Dermis microvascular lymphatic vessel endothelial cell (primary cell): ENCODE data around the gene SHISA4. TPM values are rescaled to one million over a fixed set of nuclear protein-coding genes. Genes with fewer than 3 reads are reported as not detected.
"Not testable (repeated sequence)": the region's sequence is repeated elsewhere in the genome, so short reads cannot be mapped to it uniquely, and the experiment has no call there.

Experiments used
- DNase-seq, 2 donors: peaks; one replicate each; pipeline versions ENCODE4 v3.0.0 to v3.0.0-alpha.2; 2010; ENCODE audit warnings: low read depth in 2 of 2
- total RNA-seq: library from RNA; depleted of rRNA; stranded (reverse); fragments of >200 nt; gene quantifications from 2 replicates; pipeline ENCODE4 v1.2.1, GENCODE V29; 2014

SHISA4 gene
- total RNA-seq, 1 donor from 2014 or later = 6.2 TPM

DNA sequence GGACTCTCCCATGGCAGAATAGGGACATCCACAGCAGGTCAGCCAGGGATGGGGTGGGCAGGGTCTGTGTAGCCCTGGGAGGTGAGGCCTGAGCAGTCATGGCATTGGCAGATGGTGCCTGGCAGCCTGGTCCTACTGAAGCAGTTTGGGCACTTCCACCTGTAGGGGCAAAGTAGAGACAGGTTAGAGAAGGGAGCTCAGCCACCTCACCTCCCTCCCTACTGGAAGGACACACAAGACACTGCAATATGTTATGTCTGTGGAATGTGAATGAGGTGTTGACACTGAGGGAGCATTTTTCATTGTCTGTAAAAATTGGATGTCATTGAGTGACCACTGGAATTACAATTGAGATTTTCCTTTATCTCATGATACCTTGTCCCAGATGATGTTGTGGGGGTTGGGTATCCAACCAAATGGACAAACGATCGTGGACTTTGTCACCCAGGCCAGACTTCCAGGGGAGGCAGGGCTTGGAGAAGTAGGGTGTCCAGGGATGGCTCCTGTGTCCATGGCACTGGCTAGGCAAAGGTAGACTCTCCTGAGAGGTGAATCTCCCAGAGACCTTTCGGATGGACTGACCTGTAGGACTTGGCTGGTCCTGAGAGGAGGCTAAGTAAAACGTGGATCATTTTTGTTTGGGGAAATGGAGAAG is 9.7 kb downstream of the SHISA4 start:
- DNase-seq = no peak

DNA sequence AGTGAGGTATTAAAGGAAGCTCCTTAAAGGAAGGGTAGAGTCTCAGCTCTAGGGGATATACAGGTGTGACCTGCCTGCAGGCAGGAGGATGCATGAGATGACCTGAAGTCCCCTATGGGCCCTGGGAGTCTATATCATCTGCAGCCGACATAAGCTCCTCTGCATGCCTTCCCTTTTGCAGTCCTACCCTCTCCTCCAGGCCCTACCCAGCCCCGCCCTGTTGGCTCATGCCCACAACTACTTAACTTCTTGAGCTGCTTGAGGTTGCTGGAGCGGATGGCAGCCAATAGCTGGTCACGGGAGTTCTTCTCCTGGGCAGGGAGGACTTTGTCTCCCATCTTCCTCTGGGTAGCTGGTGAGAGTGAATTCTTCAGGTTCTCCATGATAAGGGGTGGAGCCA is 10.3 kb downstream of the SHISA4 start:
- DNase-seq = no peak

DNA sequence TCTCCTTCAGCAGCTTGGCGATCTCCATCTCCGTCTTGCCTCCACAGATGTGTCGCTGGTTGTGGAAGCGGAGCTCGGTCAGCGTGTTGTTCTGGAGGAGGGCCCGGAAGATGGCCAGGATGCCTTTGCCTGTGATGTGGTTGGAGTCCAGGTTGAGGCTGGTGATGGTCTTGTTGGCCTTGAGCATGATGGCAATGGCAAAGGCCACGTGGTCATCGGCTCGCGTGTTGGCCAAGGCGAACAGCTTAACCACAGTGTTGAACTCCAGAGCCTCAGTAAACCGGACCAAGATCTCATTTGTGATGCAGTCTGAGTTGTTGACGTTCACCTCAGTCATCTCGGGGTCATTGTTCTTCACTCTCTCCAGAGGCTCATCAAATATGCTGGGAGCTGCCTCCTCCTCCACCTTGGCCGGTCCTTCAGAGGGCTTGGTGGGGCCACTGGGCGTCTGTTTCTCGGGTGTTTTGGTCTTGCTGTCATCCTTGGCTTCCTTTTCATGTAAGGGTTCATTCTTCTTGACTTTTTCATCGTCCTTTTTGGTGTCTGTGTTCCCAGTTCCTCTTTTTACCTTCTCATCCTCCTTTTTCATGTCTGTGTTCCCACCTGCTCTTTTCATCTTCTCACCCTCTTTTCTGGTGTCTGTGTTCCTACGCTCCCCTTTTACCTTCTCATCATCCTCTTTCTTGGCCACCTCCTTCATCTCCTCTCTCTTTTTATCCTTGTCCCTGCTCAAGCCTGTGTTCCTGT is 11.2 kb downstream of the SHISA4 start:
- no peak for DNase-seq

DNA sequence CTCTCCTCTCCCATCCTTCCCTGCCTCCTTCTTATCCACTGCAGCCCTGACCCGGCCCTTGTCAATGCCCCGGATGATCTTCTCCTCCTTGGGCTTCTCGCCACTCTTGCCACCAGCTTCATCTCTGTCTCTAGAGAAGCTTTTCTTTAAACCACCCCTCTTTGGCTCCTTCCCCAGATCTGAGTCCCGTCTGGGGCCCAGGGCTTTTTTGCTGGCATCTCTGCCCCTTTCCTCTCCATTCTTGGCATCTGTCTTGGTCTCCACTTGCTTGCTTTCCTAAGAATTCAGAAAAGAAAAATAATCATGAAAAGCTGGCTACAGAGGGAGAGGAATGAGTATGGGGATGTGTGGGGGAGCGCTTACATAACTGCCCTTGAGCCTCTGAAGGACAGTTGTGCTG is 11.8 kb downstream of the SHISA4 start:
- no peak for DNase-seq

DNA sequence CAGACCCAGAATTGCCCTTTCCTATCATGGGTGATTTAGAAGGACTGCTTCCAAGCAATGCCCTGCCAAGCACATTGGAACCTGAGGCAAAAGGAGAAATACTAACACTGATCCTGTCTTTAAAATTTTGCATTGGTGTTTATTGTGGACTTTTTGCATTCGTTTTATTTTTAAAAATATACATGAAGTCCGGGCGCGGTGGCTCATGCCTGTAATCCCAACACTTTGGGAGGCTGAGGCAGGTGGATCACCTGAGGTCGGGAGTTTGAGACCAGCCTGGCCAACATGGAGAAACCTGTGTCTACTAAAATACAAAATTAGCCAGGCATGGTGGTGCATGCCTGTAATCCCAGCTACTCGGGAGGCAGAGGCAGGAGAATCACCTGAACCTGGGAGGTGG is 12.3 kb downstream of the SHISA4 start:
- DNase-seq = not testable (repeated sequence)

DNA sequence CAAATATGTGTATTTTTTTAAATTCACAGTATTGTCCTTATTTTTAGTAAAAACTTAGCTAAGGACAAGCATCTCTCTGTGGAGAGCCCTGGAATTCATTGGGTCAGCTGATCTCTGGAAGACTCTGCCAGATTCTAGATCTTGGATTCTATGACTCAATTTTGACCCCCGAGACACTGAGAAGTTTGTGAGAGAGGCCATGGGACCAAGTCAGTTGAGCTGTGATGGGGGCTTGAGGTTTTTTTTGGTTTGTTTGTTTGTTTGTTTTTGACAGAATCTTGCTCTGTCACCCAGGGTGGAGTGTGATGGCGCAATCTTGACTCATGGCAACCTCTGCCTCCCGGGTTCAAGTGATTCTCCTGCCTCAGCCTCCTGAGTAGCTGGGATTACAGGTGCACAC is 13.5 kb downstream of the SHISA4 start:
- DNase-seq = no peak

DNA sequence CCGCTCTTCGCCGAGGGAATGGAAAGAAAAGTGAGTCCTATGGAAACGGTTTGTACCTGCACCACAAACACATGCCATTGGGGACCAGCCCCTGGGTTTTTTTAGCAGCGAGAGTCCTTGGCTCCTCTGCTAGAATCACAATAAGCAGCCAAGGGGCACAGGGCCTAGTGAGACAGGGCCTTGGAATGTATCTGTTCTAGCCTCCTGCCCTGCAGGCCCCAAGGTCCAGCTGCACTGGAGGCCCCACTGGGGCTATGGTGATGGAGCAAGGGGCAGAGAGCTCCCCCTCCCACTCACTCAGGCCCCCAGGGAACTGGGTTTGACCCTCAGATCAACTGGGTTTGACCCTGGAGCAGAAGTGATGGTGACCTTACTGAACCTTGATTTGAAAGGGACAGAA is 14.4 kb downstream of the SHISA4 start:
- no peak for DNase-seq

DNA sequence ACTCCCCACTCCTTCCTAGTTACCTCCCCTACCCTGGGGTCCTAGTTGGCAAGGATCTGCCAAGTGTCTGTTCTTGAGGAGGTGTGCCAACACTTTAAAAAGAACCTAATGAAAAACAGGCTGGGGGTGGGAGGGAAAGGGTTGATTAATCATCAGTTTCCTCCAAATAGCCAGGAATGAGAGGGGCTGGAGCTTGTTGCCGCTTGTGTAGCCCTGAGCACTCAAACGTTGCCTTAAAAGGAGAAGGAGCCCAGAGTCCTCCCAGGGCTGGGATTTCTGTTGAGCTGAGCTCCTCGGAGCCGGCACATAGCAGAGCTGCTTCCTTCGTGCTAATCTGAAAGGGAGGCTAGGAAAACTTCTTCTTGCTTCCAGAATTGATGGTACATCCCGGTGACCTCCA is 15.9 kb downstream of the SHISA4 start:
- peak in 1 of 2 donors; percentile 67 for DNase-seq

DNA sequence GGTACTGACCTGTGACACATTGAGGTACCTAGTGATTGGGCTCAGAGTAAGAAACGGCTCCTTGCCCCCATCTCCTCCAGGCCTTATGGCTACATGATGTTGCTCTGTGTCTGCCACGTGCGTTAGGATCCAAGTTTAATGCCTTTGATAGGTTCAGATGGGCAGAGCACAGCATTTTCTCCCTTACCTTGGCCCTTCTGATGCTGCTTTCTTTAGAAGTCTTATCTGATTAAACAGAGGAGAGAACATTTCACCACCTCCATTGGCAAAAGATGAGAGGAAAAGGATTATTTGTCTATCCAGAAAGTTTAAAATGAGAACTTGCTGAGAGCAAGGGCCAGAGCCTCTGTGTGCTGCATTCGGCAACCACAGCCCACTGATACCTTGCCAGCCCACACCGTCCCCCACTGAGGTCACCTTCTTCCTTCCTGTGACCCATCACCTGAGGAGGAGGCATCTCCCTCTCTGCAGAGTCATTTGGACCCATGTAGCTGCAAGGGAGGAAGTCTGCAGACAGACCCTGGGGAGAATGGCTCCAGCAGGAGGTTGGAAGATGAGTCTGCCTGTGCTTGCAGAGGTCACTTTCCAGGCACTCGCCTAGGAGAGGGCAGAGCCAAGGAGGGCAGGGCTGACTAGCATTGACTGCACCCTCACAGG is 16.7 kb downstream of the SHISA4 start:
- no peak for DNase-seq

DNA sequence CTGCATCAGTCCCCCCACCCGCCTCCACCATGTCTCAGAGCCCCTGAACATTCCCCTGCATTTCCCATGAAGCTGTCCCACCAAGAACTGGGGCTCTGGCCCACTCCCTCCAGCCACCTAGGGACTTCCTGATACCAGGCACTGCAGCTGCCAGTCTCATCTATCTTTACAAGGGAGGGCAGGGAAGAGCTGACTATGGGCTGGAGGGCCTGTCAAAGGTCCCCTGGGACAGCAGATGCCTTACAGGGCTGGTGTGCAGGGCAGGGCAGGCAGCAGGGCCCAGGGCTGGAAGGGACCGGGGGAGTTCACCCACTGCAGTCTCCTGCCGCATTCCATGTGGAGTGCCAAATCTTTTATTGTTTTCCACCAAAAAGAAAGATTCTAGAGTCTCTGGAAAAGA is 17.6 kb downstream of the SHISA4 start:
- no peak for DNase-seq

DNA sequence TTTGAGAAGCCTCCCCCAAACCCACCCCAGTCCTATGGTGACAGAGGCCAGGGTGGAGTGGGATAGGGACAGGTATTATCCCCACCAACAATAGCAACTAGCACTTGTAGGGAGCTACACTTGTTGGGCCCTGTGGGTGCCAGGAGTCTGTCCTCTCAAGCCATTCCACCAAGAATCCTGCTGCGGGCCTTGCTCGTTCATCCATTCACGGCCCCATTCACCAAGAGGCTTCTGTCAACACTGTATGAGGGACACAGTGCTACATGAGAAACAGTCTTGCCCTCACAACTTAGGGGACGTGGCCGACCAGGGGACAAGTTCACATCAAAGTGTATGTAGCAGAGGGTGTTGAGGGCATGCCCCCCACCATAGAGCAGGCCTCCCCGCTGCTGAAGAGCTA is 18.9 kb downstream of the SHISA4 start:
- no peak for DNase-seq

DNA sequence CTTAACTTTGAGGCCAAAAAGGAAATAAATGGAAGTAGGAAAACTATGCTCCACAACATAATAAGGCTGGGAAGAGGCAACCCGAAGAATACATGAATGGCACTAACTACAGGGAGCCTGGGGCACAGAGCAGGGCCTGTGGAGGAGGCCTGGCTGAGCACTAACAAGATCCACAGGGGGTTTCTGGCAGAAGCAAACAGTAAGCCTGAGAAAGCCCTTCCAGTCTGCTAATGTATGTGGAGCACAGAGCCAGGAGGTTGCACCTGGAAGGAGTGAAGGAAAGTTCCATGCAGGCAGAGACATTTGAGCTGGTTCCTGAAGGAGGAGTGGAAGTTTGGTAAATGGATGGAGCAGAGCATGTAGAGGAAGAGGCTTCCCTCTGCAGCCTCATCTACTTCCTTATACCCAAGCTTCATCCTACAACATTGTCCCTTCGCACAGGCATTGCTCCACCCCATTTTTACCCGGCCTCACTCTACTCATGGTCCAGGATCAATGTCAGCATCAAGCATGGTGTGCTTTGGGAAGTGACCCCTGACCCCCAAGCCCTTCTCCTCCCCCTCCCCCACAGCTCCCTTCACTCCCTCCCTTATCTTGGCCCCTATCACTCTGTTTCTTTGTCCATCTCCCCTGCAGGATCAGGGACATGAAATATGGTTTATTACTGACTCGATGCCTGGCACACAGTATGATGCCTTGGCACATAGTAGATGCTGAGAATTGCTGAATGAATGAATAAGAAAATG is 23.3 kb downstream of the SHISA4 start:
- DNase-seq = no peak

DNA sequence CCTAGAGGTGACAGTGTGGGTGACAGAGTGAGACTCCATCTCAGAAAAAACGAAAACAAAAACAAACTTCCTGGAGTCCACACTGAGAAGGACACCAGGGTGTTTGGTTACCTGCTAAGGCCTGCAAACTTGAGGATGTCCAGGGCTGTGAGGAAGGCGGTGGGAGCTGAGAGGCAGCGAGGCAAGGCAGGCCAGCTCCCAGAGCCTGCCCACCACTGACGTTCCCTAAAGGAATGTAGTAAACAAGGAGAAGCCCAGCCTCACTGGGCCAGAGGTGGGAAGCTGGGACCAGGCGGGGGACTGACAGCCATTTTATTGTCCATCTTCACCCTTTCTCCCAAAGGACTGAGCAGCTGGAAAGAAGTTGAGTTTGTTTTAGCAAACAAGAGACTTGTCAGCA is 24.1 kb downstream of the SHISA4 start:
- no peak for DNase-seq

DNA sequence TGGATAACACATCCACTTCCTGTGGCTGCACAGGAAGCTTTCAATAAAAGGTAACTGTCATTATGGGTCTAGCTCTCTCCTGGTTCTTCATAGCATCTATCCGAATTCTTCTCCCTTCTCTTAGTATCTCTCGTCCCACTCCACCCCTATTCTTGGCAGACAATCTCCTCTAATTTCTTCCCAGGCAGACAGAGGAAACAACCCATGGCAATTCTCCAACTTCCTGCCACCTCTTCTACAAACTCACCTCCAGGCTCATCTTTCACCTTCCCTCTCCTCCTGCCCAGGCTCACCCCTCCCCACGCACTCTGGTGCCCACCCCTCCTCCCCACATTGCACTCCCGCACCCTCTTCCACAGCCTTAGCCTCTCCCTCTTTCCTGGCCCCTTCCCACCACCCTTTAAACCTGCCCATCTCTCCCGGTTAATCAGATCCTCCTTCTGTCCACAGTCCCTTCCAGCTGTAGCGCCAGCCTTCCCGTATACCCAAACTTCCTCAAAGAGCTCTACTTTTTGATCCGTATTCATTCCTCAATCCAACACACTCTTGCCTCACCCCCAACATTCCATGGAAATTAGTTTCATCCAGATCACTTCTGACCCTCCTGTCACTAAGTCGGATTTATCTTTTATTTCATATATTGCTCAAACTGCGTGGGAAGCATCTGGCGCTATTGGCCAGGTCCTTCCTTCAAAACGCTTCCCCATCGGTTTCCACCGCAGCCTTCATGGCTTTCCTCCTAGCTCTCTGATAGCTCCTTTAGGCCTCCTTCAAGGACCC is 25.9 kb downstream of the SHISA4 start:
- no peak for DNase-seq

DNA sequence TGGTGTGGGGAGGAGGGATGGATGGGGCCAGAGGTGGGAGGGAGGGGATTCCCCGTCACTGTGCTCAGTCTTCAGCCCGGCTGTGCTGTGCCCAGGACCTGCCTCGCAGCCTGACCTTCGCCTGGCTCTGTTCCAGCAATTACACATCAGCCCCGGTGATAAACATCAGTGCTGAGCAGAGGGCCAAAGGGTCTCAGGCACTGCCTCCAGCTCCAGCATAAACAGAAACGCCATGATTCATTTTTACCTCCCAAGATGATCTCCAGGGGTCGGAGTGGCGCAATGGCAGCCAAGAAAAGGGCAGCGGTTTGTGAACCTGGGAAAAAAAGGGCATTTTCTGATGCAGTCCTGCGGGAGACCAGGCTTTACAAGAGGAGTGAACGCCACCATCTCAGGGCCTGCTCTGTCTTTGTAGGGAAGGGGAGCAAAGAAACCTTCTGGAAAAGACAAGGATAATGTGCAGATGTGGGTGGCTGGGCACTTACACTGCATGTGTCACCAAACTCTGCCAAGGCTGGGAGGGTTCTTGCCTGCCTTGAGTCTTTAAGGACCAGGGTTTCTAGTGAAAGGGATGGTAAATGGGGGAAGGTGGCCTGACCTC is 28.1 kb downstream of the SHISA4 start:
- DNase-seq = peak; percentile 89 to 98

DNA sequence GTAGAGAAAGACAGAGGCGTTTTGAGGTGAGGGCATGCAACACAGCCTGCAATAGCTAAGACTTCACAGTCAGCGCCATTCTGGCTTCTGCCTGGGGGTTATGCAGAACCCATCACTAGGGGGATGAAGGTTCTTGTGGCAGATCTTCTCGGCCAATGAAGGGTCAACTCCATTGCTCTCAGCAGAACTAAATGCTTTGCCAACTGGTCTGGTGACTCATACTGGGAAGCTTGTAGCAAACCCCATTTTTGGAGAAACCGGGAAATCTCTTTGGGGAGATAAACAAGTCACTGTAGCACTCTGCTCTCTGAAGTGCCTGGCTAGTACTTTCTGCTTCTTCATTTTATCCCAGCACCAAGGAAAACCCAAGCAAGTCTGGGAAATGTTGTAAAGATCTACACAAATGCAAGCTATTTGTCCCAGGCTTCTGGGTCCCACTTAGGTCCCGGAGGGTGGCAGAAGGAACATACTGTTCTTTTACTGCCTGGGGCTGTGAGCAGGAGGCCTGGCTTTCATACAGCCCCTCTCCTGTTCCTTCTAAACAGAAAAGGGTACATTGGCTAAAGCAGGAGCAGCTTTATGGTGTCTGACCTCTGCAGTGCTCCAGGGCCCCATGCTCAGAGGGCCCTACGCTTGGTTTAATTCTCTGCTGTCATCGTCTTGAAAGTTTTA is 28.8 kb downstream of the SHISA4 start:
- peak in 1 of 2 donors; percentile 86 for DNase-seq

DNA sequence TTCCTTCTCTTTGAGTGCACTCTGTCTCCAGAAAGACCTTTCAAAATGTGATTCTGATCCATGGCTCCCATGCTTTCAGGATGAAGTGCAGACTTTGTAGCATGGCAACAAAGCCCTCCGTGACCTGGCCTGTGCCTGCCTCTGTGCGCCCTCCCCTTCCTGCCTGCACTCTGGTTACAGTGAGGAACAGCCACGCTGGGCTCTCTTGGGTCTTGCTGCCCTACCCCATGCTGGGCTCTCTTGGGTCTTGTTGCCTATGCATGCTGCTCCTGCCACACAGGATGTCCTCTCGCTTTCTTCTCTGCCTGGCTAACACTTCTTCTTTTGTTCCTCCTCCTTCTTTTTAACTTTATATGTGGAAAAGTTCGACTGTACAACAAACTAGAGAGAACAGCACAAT is 29.6 kb downstream of the SHISA4 start:
- DNase-seq = no peak

DNA sequence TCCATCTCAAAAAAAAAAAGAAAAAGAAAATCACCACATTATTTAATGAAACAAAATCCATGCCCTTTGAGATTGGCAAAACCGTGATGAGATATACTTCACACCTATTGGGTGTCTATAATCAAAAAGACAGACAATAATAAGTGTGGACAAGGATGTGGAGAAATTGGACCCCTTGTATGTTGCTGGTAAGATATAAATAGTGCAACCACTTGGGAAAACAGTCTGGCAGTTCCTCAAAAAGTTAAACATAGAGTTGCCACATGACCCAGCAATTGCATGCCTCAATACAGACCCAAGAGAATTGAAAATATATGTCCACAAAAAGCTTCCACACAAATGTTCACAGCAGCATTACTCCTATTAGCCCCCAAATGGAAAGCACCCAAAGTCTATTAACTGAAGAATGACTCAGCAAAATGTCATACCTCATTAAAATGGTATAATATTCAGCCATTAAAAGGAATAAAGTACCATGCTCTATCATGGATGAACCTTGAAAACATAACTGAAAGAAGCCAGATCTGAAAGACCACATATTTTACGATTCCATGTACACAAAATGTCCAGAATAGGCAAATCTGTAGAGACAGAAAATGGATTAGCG is 33.4 kb downstream of the SHISA4 start:
- DNase-seq = no peak

DNA sequence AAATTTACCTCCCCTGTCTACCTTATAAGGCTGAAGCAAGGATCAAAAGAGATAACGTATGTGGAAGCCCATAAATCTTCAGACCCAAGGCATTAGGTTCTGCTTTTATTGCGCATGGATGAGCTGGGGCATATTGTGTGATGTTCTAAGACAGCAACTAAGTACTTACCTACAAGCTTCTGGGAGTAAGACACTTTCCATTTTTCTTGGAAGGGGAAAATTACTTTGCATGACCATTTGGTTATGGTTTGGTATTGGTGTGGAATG is 36.5 kb downstream of the SHISA4 start:
- no peak for DNase-seq

DNA sequence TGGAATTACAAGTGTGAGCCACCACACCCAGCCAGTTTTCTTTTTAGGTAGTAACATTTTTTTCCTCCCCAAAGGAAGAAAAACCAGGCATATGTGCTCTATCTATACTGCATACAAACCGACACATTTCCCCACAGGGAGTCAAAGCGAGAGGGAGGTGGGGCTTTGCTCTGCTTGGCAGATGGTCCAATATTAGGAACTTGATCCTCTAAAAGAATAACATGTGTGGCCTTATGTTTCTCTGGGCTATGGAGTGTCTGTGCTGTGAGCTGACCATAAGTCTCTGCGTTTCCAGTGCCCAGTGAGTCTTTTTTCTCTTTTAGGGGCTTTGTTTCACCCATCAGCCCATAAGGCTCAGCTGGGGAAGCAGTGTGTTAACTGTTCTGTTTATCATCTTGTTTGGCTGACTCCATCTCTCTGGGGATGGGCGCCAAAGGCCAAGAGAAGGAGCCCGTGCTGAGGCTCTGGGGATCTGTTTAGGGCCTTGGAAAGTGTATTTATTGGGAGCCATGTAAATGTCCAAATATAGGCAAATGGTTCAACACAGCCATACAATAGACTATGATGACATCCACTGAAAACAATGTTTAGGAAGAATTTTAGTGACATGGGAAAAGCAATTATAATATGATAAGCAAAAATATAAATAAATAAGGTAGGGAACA is 37.4 kb downstream of the SHISA4 start:
- no peak for DNase-seq
